ENCODE data around the gene TRPM4.

Gene TRPM4

DNA sequence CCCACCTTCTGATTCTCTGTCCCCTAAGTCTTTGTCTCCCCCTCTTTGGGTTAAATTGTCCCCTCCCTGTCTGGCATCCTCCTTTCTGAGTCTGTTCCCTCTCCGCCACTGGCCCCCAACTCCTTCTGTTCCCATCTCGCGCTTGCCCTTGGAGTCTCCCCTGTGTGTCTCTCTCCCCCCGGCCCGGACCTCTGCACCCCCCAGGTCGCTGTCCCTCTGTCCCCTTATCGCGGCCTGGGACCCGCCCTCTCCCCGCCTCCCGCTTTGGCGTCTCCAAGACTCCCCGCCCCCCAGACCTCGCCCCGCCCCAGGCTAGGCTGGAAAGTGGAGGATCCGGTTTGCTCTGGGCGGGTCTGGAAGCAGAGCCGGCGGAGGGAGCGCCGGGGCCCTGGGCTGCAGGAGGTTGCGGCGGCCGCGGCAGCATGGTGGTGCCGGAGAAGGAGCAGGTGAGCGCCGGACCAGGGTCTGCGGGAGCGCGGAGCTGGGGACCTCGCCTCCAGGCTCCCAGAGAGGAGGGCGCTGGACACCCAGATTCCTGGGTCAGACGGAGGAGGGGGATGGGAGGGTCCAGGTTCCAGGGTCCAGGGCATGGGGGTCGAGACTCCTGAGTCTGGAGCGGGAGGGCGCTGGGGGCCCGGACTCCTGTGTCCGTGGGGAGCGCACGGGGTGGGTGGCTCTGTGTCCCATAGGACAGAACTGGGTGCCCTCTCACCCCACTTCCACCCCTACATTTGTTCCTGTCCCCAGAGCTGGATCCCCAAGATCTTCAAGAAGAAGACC is at the start of gene TRPM4:
TRPM4 (plus strand) TSS at position 348 of the 780 bp plus-strand sequence; CDS start at position 423, 75 bp downstream.
- Histone ChIP-seq H3K27me3 (replicated peaks; ENCODE audit: control insufficient read depth, insufficient read depth, low read length) (peaks cover 3% of the 10 kb centered on the region), H3K4me3 (replicated peaks; ENCODE audit: low read depth, low read length) (no peak within 1 kb of the TSS), H3K36me3 (ENCODE audit: control insufficient read depth, insufficient read depth, low read length) (no peaks in the 10 kb centered on the region)
- TF ChIP-seq, protein P1, sequence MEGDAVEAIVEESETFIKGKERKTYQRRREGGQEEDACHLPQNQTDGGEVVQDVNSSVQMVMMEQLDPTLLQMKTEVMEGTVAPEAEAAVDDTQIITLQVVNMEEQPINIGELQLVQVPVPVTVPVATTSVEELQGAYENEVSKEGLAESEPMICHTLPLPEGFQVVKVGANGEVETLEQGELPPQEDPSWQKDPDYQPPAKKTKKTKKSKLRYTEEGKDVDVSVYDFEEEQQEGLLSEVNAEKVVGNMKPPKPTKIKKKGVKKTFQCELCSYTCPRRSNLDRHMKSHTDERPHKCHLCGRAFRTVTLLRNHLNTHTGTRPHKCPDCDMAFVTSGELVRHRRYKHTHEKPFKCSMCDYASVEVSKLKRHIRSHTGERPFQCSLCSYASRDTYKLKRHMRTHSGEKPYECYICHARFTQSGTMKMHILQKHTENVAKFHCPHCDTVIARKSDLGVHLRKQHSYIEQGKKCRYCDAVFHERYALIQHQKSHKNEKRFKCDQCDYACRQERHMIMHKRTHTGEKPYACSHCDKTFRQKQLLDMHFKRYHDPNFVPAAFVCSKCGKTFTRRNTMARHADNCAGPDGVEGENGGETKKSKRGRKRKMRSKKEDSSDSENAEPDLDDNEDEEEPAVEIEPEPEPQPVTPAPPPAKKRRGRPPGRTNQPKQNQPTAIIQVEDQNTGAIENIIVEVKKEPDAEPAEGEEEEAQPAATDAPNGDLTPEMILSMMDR (IDR thresholded peaks at IDR 0.05; ENCODE audit: insufficient read depth, low read length, poor library complexity, severe bottlenecking), result no peak
- no peak for DNase-seq (ENCODE audit: extremely low read depth, insufficient read length)

DNA sequence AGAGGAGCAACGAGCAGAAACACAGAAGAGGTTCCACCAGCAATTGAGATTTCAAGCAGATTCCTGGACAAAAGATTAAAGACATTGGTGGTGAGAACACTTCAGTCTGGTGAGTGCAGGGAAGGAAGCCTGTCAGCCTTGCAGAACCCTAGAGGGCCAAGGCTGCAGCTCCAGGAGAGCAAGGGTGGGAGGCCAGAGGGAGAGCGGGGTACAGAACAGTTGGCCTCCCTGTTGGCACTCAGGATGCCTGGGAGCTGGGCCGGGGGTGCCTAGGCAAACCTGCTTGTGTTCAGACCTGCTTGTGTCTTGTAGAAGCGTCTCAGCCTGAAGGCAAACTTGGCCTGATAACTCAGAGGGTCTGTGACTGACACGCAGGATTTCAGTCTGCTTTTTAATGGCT is 48.5 kb upstream of the TRPM4 start:
- TF ChIP-seq, protein P1 (IDR thresholded peaks at IDR 0.05; ENCODE audit: insufficient read depth, low read length, poor library complexity, severe bottlenecking), result no peak

DNA sequence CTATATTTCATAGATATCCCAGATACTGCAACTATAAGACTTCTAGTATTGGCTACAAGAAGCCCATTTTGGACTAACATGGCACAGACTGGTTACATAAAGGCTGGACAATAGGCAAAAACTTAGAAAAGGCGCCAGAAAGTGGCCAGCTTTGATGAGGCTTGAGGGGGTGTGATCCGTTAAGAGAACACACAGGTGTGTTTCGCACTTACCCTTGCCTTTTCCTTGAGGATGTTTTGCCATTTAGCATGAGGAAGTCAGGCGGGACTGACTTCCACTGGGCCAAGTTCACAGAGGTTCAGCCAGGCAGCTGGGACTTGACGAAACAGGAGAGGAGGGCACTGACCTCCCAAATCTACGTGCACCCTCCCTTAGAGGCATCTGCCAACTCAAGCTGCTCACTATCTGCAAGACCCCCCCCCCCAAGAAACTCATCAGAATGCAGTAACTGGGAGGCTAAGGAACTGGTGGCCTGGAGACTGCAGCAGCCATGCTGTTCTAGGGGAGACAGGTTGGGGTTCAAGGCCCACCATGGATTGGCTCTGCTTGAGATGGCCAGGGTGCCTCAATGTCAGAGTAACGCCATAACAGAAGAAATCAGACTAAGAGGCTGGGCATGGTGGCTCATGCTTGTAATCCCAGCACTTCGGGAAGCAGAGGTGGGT is 47.9 kb upstream of the TRPM4 start:
- Histone ChIP-seq H3K27me3 (replicated peaks; ENCODE audit: control insufficient read depth, insufficient read depth, low read length) (no peaks in the 10 kb centered on the region), H3K36me3 (ENCODE audit: control insufficient read depth, insufficient read depth, low read length) (peaks cover 31% of the 10 kb centered on the region), H3K4me3 (replicated peaks; ENCODE audit: low read depth, low read length) (no peak overlapping the region)
- DNase-seq (ENCODE audit: extremely low read depth, insufficient read length), result no peak
- TF ChIP-seq, protein P1 (IDR thresholded peaks at IDR 0.05; ENCODE audit: insufficient read depth, low read length, poor library complexity, severe bottlenecking), result no peak

More for the DNA sequence above, 48.5 kb upstream of the TRPM4 start:
- DNase-seq (ENCODE audit: extremely low read depth, insufficient read length), result no peak
- Histone ChIP-seq H3K36me3 (ENCODE audit: control insufficient read depth, insufficient read depth, low read length) (peaks cover 35% of the 10 kb centered on the region), H3K27me3 (replicated peaks; ENCODE audit: control insufficient read depth, insufficient read depth, low read length) (no peaks in the 10 kb centered on the region), H3K4me3 (replicated peaks; ENCODE audit: low read depth, low read length) (no peak overlapping the region)

DNA sequence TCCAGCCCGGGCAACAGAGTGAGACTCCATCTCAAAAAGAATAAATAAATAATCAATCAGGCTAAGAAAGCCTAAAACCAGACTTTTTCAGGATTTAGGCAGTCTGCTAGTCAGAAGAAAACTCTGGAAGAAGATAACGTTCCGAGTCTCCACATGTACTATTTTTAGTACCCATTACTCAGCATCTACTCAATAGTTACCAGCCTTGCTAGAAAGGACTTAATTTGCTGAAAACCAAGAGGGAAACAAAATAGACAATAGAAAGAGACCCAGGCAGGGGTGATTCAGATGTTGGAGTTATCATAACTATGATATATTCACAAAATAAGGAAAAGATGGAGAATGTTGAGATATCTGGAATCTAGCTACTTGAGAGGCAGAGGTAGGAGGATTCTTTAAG is 47.0 kb upstream of the TRPM4 start:
- H3K27me3 ChIP-seq (replicated peaks; ENCODE audit: control insufficient read depth, insufficient read depth, low read length), result no peaks in the 10 kb centered on the region
- peaks cover 26% of the 10 kb centered on the region for H3K36me3 ChIP-seq (ENCODE audit: control insufficient read depth, insufficient read depth, low read length)
- H3K4me3 ChIP-seq (replicated peaks; ENCODE audit: low read depth, low read length), result no peak overlapping the region
- DNase-seq (ENCODE audit: extremely low read depth, insufficient read length), result no peak
- TF ChIP-seq, protein P1 (IDR thresholded peaks at IDR 0.05; ENCODE audit: insufficient read depth, low read length, poor library complexity, severe bottlenecking), result no peak

DNA sequence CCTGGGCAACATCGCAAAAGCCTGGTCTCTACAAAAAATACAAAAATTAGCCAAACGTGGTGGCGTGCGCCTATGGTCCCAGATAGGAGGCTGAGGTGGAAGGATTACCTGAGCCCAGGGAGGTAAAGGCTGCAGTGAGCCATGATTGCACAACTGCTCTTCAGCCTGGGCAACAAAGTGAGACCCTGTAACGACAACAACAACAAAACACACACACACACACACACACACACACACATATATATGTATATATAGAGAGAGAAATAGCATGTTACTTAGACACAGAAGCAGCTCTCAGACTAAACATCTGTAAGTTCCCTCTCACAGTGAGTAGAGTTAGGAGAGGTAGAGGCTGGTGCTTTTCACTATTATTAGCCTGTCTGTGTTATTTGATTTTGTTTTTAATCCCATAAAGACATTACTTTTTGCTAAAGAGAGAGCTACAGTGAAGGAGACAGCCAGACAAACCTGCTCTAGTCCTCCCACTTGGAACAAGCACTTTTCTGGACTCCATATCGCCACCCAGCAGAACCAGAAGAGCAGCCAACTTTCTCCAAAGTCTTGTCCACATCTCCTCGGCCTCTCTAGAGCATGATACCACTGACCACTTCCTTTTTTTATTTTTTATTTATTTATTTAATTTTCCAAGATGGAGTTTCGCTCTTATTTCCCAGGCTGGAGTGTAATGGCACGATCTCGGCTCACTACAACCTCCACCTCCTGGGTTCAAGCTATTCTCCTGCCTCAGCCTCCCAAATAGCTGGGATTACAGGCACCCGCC is 46.2 kb upstream of the TRPM4 start:
- no peaks in the 10 kb centered on the region for H3K27me3 ChIP-seq (replicated peaks; ENCODE audit: control insufficient read depth, insufficient read depth, low read length)

More for the DNA sequence above, 46.2 kb upstream of the TRPM4 start:
- peaks cover 23% of the 10 kb centered on the region for H3K36me3 ChIP-seq (ENCODE audit: control insufficient read depth, insufficient read depth, low read length)
- H3K4me3 ChIP-seq (replicated peaks; ENCODE audit: low read depth, low read length), result no peak overlapping the region
- no peak for DNase-seq (ENCODE audit: extremely low read depth, insufficient read length)
- TF ChIP-seq, protein P1 (IDR thresholded peaks at IDR 0.05; ENCODE audit: insufficient read depth, low read length, poor library complexity, severe bottlenecking), result no peak

Data from GM06990 (cell line).